GM12865 (cell line): ENCODE results near the gene IFT172.

Source experiments
- DNase-seq: peaks from one replicate; pipeline ENCODE4 v3.0.0; 2010; ENCODE audit warnings: low read depth
- H3K4me3 ChIP-seq: 2 replicates; pipeline ENCODE4 v1.5.1; 2011; ENCODE audit warnings: mild to moderate bottlenecking, low read depth, low read length, control low read depth
- CTCF ChIP-seq: IDR thresholded peaks from 2 replicates; pipeline ENCODE4 v1.5.1; 2011; ENCODE audit warnings: low read length, control low read depth, low read depth, inconsistent platforms; ENCODE audit not compliant: insufficient read depth; ENCODE audit errors: missing control alignments

Gene IFT172

GRCh38 chr2:27498975-27499374 is 9.4 kb upstream of the IFT172 start:
- DNase-seq, result no peak
- no peak overlapping the region for H3K4me3 ChIP-seq
- no peak for TF ChIP-seq CTCF

GRCh38 chr2:27497288-27497627 is 7.7 kb upstream of the IFT172 start:
- no peak overlapping the region for H3K4me3 ChIP-seq
- no peak for DNase-seq
- no peak for TF ChIP-seq CTCF

- no peak for TF ChIP-seq CTCF
- DNase-seq, result no peak
- no peak within 1 kb of the TSS for H3K4me3 ChIP-seq
Observed at GRCh38 chr2:27496357-27497287, 7.1 kb upstream of the IFT172 start, which contains the start of gene GCKR. Gene GCKR, plus strand, starts transcription at chr2:27496839. Its CDS starts 66 bp downstream, at chr2:27496905.

GRCh38 chr2:27495840-27496356 is 6.4 kb upstream of the IFT172 start:
- no peak for TF ChIP-seq CTCF
- H3K4me3 ChIP-seq, result no peak overlapping the region
- no peak for DNase-seq

- DNase-seq, result no peak
- no peak for TF ChIP-seq CTCF
- no peak within 1 kb of the TSS for H3K4me3 ChIP-seq
Observed at GRCh38 chr2:27494944-27495554, 5.5 kb upstream of the IFT172 start, which contains the start of gene FNDC4. Gene FNDC4, minus strand, starts transcription at chr2:27495200. Its CDS starts 521 bp downstream, at chr2:27494679.

GRCh38 chr2:27494284-27494943 is 4.9 kb upstream of the IFT172 start:
- no peak for TF ChIP-seq CTCF
- DNase-seq, result no peak
- H3K4me3 ChIP-seq, result no peak overlapping the region
